Naive thymus-derived CD4-positive, alpha-beta T cell (primary cell): ENCODE data around the gene CRYBA2. TPM values are rescaled to one million over a fixed set of nuclear protein-coding genes. Genes with fewer than 3 reads are reported as not detected.

Experiments used
- ATAC-seq: fragments of 150-1000 bp; cut with Tn5 transposase; 2 replicates; pipeline ENCODE4 v1.10.0; 2021; ENCODE audit warnings: mild to moderate bottlenecking, moderate library complexity
- CTCF ChIA-PET: fragments of 350-600 bp; sonication (Branson Sonifier 250); formaldehyde crosslinking; loops from one replicate; lab custom pipeline; 2021; ENCODE audit warnings: antibody characterized with exemption; lab: Charles Lee
- POLR2A ChIA-PET: fragments of 350-600 bp; sonication (Branson Sonifier 250); formaldehyde crosslinking; loops from one replicate; lab custom pipeline; 2021; ENCODE audit warnings: antibody characterized with exemption, inconsistent platforms; lab: Charles Lee
- DNase-seq, 9 donors: peaks; one replicate each; pipeline versions ENCODE4 v3.0.0 to v3.0.0-alpha.2; 2020 to 2022; ENCODE audit warnings: mixed read lengths in 1 of 9
- H3K27ac ChIP-seq: one replicate; pipeline ENCODE4 v1.7.0; 2013; ENCODE audit warnings: mild to moderate bottlenecking, low read depth, low read length, moderate library complexity
- H3K27me3 ChIP-seq, 2 donors: one replicate each; pipeline ENCODE4 v1.7.0; 2013; ENCODE audit warnings: low read length in 2 of 2, mild to moderate bottlenecking in 2 of 2, moderate library complexity in 2 of 2; ENCODE audit not compliant: control insufficient read depth in 2 of 2, insufficient read depth in 2 of 2
- H3K36me3 ChIP-seq, 3 experiments: 1 replicate in 2 of 3; 2 replicates in 1 of 3; pipeline ENCODE4 v1.7.0; 2013; ENCODE audit warnings: low read length in 3 of 3, mild to moderate bottlenecking in 3 of 3, moderate library complexity in 1 of 3; ENCODE audit not compliant: insufficient read depth in 3 of 3, control insufficient read depth in 2 of 3
- H3K4me1 ChIP-seq, 2 donors: one replicate each; pipeline ENCODE4 v1.7.0; 2013; ENCODE audit warnings: low read length in 2 of 2, mild to moderate bottlenecking in 2 of 2, moderate library complexity in 1 of 2; ENCODE audit not compliant: control insufficient read depth in 2 of 2, insufficient read depth in 2 of 2
- H3K4me3 ChIP-seq: 2 replicates; pipeline ENCODE4 v1.7.0; 2013; ENCODE audit warnings: mild to moderate bottlenecking, low read length
- H3K9me3 ChIP-seq, 3 experiments: 1 replicate in 2 of 3; 2 replicates in 1 of 3; pipeline ENCODE4 v1.7.0; 2013; ENCODE audit warnings: low read length in 3 of 3; ENCODE audit not compliant: control insufficient read depth in 2 of 3
- H3K27ac Mint-ChIP-seq, 9 donors: one replicate each; pipeline ENCODE4 v1.8.0; 2020 to 2022; ENCODE audit warnings: mixed read lengths in 9 of 9, mild to moderate bottlenecking in 8 of 9, moderate library complexity in 5 of 9, inconsistent platforms in 2 of 9
- H3K27me3 Mint-ChIP-seq, 5 donors: one replicate each; pipeline ENCODE4 v1.8.0; 2021 to 2022; ENCODE audit warnings: mixed read lengths in 5 of 5, mild to moderate bottlenecking in 1 of 5
- H3K36me3 Mint-ChIP-seq, 5 donors: one replicate each; pipeline ENCODE4 v1.8.0; 2020 to 2022; ENCODE audit warnings: mixed read lengths in 5 of 5, mild to moderate bottlenecking in 3 of 5, inconsistent platforms in 1 of 5
- H3K4me1 Mint-ChIP-seq, 7 donors: one replicate each; pipeline ENCODE4 v1.8.0; 2020 to 2022; ENCODE audit warnings: mixed read lengths in 7 of 7, mild to moderate bottlenecking in 3 of 7, inconsistent platforms in 1 of 7
- H3K4me3 Mint-ChIP-seq, 10 donors: one replicate each; pipeline ENCODE4 v1.8.0; 2020 to 2022; ENCODE audit warnings: mild to moderate bottlenecking in 10 of 10, mixed read lengths in 10 of 10, moderate library complexity in 6 of 10, inconsistent platforms in 2 of 10
- H3K9me3 Mint-ChIP-seq, 11 donors: one replicate each; pipeline ENCODE4 v1.8.0; 2020 to 2022; ENCODE audit warnings: mixed read lengths in 11 of 11, mild to moderate bottlenecking in 4 of 11, inconsistent platforms in 1 of 11, moderate library complexity in 1 of 11
- intact Hi-C, 2 donors: fragments of 100-400 bp; cut with micrococcal nuclease; formaldehyde crosslinking; loops; one replicate each; pipeline ENCODE4 v1.15.1; 2023
- polyA plus RNA-seq, 2 donors: library from polyadenylated mRNA; unstranded; fragments of 300-500 nt; fragmentation: Illumina TruSeq; gene quantifications; one replicate each; pipeline ENCODE4 v1.2.3, GENCODE V29; 2021
- total RNA-seq, 6 experiments: library from RNA in 5 of 6; stranded (reverse) in 5 of 6; gene quantifications; 1 replicate in 5 of 6; 2 replicates in 1 of 6; pipeline ENCODE4 v1.2.3 and lab custom pipeline; 2021 to 2026

Gene CRYBA2
- total and polyA plus RNA-seq, 7 experiments from 2014 or later: not detected

DNA sequence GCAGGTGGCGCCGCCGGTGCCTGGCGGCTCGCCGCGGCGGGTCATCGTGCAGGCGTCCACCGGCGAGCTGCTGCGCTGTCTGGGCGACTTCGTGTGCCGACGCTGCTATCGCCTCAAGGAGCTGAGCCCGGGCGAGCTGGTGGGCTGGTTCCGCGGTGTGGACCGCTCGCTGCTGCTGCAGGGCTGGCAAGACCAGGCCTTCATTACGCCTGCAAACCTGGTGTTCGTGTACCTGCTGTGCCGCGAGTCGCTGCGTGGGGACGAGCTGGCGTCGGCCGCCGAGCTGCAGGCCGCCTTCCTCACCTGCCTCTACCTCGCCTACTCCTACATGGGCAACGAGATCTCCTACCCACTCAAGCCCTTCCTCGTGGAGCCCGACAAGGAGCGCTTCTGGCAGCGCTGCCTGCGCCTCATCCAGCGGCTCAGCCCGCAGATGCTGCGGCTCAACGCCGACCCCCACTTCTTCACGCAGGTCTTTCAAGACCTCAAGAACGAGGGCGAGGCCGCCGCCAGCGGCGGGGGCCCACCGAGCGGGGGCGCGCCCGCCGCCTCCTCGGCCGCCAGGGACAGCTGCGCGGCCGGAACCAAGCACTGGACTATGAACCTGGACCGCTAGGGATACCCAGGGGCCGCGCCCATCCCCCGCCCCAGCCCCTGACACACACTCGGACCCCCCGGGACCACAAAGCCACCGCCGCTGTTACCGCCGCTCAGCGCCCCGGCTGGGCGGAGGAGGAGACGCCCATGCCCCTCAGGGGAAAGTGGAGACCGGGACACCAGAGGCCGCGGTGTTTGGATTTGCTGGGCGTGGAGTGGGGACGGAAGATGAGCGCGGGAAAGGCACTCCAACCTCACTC lies 32.7 kb downstream of the CRYBA2 start:
- Mint-ChIP-seq H3K9me3 (peaks cover 0 to 11% (median 5%) of the 10 kb centered on the region in 11 donors), H3K4me3 (peak overlapping the region in 9 of 10 donors; percentile 1 to 81 (median 59)), H3K36me3 (peaks cover 0 to 10% (median 0%) of the 10 kb centered on the region in 5 donors), H3K27ac (no peak overlapping the region), H3K4me1 (peaks cover 6 to 26% (median 14%) of the 10 kb centered on the region in 7 donors), H3K27me3 (peaks cover 63 to 79% (median 69%) of the 10 kb centered on the region in 5 donors)
- CTCF ChIA-PET: interaction anchor here (1.4 kb wide), 1 partner anchor 15 kb away, joined by 3 read pairs; no protein-coding TSS in a partner anchor
- DNase-seq (no peak), ATAC-seq (no peak)
- Histone ChIP-seq H3K4me1 (peaks cover 3 to 8% of the 10 kb centered on the region in 2 donors), H3K27me3 (peaks cover 17 to 37% of the 10 kb centered on the region in 2 donors), H3K27ac (no peak overlapping the region), H3K36me3 (no peaks in the 10 kb centered on the region), H3K4me3 (no peak overlapping the region), H3K9me3 (no peaks in the 10 kb centered on the region)
- intact Hi-C loops: loop anchor here (5.0 kb wide), 2 partner anchors 83 to 347 kb away; partner anchors contain the start of gene PTPRN (in 1 of the 2)
- POLR2A ChIA-PET: no interaction called here

DNA sequence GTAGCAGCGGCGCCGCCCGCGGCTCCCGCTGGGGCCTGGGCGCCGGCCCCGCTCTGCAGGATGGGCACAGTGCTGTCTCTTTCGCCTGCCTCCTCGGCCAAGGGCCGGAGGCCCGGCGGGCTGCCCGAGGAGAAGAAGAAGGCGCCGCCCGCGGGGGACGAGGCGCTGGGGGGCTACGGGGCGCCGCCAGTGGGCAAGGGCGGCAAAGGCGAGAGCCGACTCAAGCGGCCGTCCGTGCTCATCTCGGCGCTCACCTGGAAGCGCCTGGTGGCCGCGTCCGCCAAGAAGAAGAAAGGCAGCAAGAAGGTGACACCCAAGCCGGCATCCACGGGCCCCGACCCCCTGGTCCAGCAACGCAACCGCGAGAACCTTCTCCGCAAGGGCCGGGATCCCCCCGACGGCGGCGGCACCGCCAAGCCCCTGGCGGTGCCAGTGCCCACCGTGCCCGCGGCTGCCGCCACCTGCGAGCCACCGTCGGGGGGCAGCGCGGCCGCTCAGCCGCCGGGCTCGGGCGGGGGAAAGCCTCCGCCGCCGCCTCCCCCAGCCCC lies 33.4 kb downstream of the CRYBA2 start:
- ATAC-seq: no peak
- Mint-ChIP-seq H3K9me3 (peaks cover 0 to 11% (median 5%) of the 10 kb centered on the region in 11 donors), H3K27ac (no peak overlapping the region), H3K36me3 (peaks cover 0 to 10% (median 0%) of the 10 kb centered on the region in 5 donors), H3K4me3 (peak overlapping the region in 2 of 10 donors; percentile 62 to 81), H3K4me1 (peaks cover 6 to 26% (median 14%) of the 10 kb centered on the region in 7 donors), H3K27me3 (peaks cover 64 to 75% (median 69%) of the 10 kb centered on the region in 5 donors)
- ChIA-PET CTCF (interaction anchor here (1.4 kb wide), 1 partner anchor 20 kb away, joined by 5 read pairs; no protein-coding TSS in a partner anchor), POLR2A (no interaction called here)
- Histone ChIP-seq H3K27ac (no peak overlapping the region), H3K27me3 (peaks cover 17 to 37% of the 10 kb centered on the region in 2 donors), H3K4me1 (peaks cover 3 to 8% of the 10 kb centered on the region in 2 donors), H3K9me3 (no peaks in the 10 kb centered on the region), H3K4me3 (no peak overlapping the region), H3K36me3 (no peaks in the 10 kb centered on the region)
- intact Hi-C loops: loop anchor here (5.0 kb wide), 2 partner anchors 83 to 347 kb away; partner anchors contain the start of gene PTPRN (in 1 of the 2)
- DNase-seq: no peak

DNA sequence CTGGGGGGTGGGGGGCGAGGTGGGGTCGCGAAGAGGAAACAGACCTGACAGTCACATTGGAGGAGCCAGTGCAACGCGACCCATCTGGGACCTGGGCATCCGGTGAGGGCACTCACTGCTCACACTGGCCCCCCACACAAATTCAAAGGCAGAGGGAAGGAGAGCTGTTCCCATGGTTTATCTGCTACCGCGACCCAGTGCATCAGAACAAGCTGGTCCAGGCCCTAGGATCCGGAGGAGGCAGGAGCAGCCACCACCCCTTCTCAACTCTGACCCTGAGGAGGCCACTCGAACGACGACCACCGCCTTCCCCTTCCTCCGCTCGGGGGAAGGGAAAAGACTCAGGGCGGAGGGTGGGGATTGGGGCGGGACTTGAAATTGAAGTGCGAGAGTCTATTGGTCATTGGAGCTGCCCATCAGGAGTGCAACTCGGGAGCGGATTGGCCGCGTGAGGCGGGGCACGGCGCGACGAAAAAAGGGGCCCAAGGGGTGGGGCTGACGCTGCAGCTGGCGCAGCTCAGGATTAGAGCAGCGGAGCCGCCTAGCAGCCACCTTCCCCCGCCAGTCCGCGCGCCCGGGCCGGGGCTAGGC lies 34.0 kb downstream of the CRYBA2 start, which contains the start of gene CDK5R2:
TSS of gene CDK5R2 (plus strand) at position 526 of the 591 bp plus-strand sequence. CDS start 155 bp downstream, outside the sequence.
- Histone ChIP-seq H3K27me3 (peaks cover 17 to 33% of the 10 kb centered on the region in 2 donors), H3K27ac (no peak within 1 kb of the TSS), H3K9me3 (no peaks in the 10 kb centered on the region), H3K4me1 (peaks cover 3 to 8% of the 10 kb centered on the region in 2 donors), H3K36me3 (no peaks in the 10 kb centered on the region), H3K4me3 (no peak within 1 kb of the TSS)
- peak within 1 kb of the TSS; percentile 36 to 81 (median 70) for H3K4me3 Mint-ChIP-seq
- ChIA-PET POLR2A (no interaction called here), CTCF (interaction anchor here (1.4 kb wide), 1 partner anchor 21 kb away, joined by 5 read pairs; no protein-coding TSS in a partner anchor)
- H3K27ac Mint-ChIP-seq: peak within 1 kb of the TSS in 1 of 9 donors; percentile 43
- H3K36me3 Mint-ChIP-seq: peaks cover 0 to 10% (median 0%) of the 10 kb centered on the region in 5 donors
- H3K4me1 Mint-ChIP-seq: peaks cover 6 to 26% (median 14%) of the 10 kb centered on the region in 7 donors
- intact Hi-C loops: no loop called here
- peak; percentile 76 for ATAC-seq
- H3K27me3 Mint-ChIP-seq: peaks cover 64 to 78% (median 69%) of the 10 kb centered on the region in 5 donors
- H3K9me3 Mint-ChIP-seq: peaks cover 0 to 11% (median 5%) of the 10 kb centered on the region in 11 donors
- DNase-seq: peak in 7 of 9 donors; percentile 21 to 50 (median 33)

DNA sequence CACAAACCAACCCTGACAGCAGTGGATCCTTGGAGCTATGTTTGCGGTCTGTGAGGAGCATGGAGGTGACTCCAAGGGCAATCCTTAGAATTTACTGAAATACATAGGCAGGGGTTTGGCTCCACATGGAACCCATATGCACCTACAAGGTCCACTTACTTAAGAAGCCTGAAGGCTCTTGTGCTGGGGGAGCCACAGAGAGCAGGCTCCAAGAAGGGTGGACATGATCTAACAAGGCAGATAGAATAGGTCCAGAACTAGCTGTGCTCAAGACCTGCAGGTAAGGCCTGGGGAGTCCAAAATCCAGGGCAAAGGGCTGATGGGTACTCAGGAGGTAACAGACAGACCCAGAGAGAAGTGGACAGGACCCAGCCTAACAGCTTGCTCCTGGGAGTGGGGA lies 34.9 kb downstream of the CRYBA2 start:
- Mint-ChIP-seq H3K9me3 (peaks cover 0 to 6% (median 0%) of the 10 kb centered on the region in 11 donors), H3K27ac (no peak overlapping the region), H3K27me3 (peaks cover 61 to 72% (median 64%) of the 10 kb centered on the region in 5 donors), H3K4me3 (peak overlapping the region in 6 of 10 donors; percentile 5 to 77 (median 46)), H3K36me3 (peaks cover 0 to 4% (median 0%) of the 10 kb centered on the region in 5 donors), H3K4me1 (peaks cover 6 to 26% (median 14%) of the 10 kb centered on the region in 7 donors)
- Histone ChIP-seq H3K36me3 (no peaks in the 10 kb centered on the region), H3K27me3 (peaks cover 17 to 24% of the 10 kb centered on the region in 2 donors), H3K27ac (no peak overlapping the region), H3K9me3 (no peaks in the 10 kb centered on the region), H3K4me3 (no peak overlapping the region), H3K4me1 (peaks cover 3 to 8% of the 10 kb centered on the region in 2 donors)
- CTCF ChIA-PET: interaction anchor here (1.4 kb wide), 1 partner anchor 22 kb away, joined by 5 read pairs; no protein-coding TSS in a partner anchor
- DNase-seq: no peak
- no peak for ATAC-seq
- POLR2A ChIA-PET: no interaction called here
- intact Hi-C loops: no loop called here

GRCh38 chr2:218957671-218958070 lies 35.6 kb downstream of the CRYBA2 start:
- peaks cover 0 to 4% (median 0%) of the 10 kb centered on the region in 5 donors for H3K36me3 Mint-ChIP-seq

DNA sequence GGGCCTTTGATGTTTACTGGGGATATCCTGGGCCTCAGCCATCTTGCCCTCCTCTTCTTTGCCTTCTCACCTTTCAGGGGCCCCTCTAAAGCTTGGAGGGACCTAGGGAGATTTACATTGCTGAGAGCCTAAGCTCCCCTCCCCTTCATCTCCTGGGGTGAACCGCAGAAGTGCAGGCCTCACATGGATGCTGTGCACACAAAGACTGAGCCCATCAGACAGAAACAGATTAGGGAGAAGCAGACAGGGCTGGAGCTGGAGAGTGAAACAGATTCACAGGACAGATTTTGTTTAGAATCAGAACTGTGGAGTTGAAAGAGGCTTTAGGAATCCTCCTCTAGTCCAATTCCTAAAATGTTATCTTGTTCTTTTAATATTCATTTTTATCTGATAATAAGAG lies 37.2 kb downstream of the CRYBA2 start:
- DNase-seq: no peak
- H3K9me3 ChIP-seq: no peaks in the 10 kb centered on the region
- ChIA-PET POLR2A (no interaction called here), CTCF (interaction anchor here (0.9 kb wide), 1 partner anchor 80 kb away, joined by 3 read pairs; no protein-coding TSS in a partner anchor)
- peaks cover 2 to 3% of the 10 kb centered on the region in 2 donors for H3K27me3 ChIP-seq
- no peak overlapping the region for H3K4me3 ChIP-seq
- Mint-ChIP-seq H3K4me3 (no peak overlapping the region), H3K36me3 (peaks cover 0 to 4% (median 0%) of the 10 kb centered on the region in 5 donors), H3K27me3 (peaks cover 43 to 60% (median 59%) of the 10 kb centered on the region in 5 donors), H3K4me1 (peaks cover 3 to 15% (median 9%) of the 10 kb centered on the region in 7 donors), H3K9me3 (peaks cover 0 to 4% (median 0%) of the 10 kb centered on the region in 11 donors), H3K27ac (no peak overlapping the region)
- H3K27ac ChIP-seq: no peak overlapping the region
- ATAC-seq: no peak
- intact Hi-C loops: no loop called here
- peaks cover 2% of the 10 kb centered on the region in 2 donors for H3K4me1 ChIP-seq
- H3K36me3 ChIP-seq: no peaks in the 10 kb centered on the region

More at GRCh38 chr2:218957671-218958070, 35.6 kb downstream of the CRYBA2 start:
- Mint-ChIP-seq H3K9me3 (peaks cover 0 to 6% (median 0%) of the 10 kb centered on the region in 11 donors), H3K4me3 (peak overlapping the region in 3 of 10 donors; percentile 7 to 35 (median 24)), H3K27ac (no peak overlapping the region), H3K4me1 (peaks cover 6 to 26% (median 14%) of the 10 kb centered on the region in 7 donors), H3K27me3 (peaks cover 55 to 66% (median 65%) of the 10 kb centered on the region in 5 donors)
- Histone ChIP-seq H3K4me1 (peaks cover 3 to 8% of the 10 kb centered on the region in 2 donors), H3K27ac (no peak overlapping the region), H3K4me3 (no peak overlapping the region), H3K9me3 (no peaks in the 10 kb centered on the region), H3K36me3 (no peaks in the 10 kb centered on the region), H3K27me3 (peaks cover 11 to 17% of the 10 kb centered on the region in 2 donors)
- DNase-seq: no peak
- POLR2A ChIA-PET: no interaction called here
- ATAC-seq: no peak
- intact Hi-C loops: no loop called here
- CTCF ChIA-PET: no interaction called here
